ENCODE data around the gene DDX17. TPM values are rescaled to one million over a fixed set of nuclear protein-coding genes. Genes with fewer than 3 reads are reported as not detected.
A peak's percentile ranks its signal among the peaks of the same experiment; 100 is the strongest.

DDX17 gene
- total and polyA plus RNA-seq, 2 experiments from 2014 or later, result 88.0 to 603 TPM

- no peak for TF ChIP-seq EZH2 (IDR thresholded peaks at IDR 0.05; ENCODE audit: low read depth, unreplicated experiment)
- TF ChIP-seq CTCF (conservative IDR thresholded peaks at IDR 0.05; ENCODE audit: low read depth in 2 of 2), result no peak
- TF ChIP-seq JUNB (IDR thresholded peaks at IDR 0.05; ENCODE audit: unreplicated experiment), result no peak
- no peak for TF ChIP-seq NANOG (IDR thresholded peaks at IDR 0.05; ENCODE audit: borderline replicate concordance)
- no peak for TF ChIP-seq EZH2phosphoT487 (IDR thresholded peaks at IDR 0.05; ENCODE audit: unreplicated experiment)
- TF ChIP-seq ETS1 (IDR thresholded peaks at IDR 0.05), result no peak
- TF ChIP-seq POLR2AphosphoS5 (IDR thresholded peaks at IDR 0.05; ENCODE audit: low read depth), result no peak
- no peak for TF ChIP-seq STAT1 (IDR thresholded peaks at IDR 0.05; ENCODE audit: unreplicated experiment)
- TF ChIP-seq REST (IDR thresholded peaks at IDR 0.05; ENCODE audit: unreplicated experiment), result no peak
- no peak for TF ChIP-seq ZNF462 (CRISPR knock-in tag; IDR thresholded peaks at IDR 0.05)
- no peak for TF ChIP-seq ZNF114 (CRISPR knock-in tag; IDR thresholded peaks at IDR 0.05)
- no peak for TF ChIP-seq CREB1 (CRISPR knock-in tag; IDR thresholded peaks at IDR 0.05; ENCODE audit: low read depth)
- no peak for TF ChIP-seq ZNF331 (CRISPR knock-in tag; IDR thresholded peaks at IDR 0.05; ENCODE audit: low read depth)
- Histone ChIP-seq H3K4me1 (ENCODE audit: insufficient read depth) (peaks cover 8% of the 10 kb centered on the region; the same call in 1 of the 2 replicates), H4K20me1 (replicated peaks; ENCODE audit: insufficient read depth) (no peaks in the 10 kb centered on the region; the same call in 1 of the 2 replicates), H3K4me3 (peak overlapping the region; percentile 74), H3F3A (replicated peaks; ENCODE audit: low read depth) (peaks cover 17% of the 10 kb centered on the region; the same call in 1 of the 2 replicates), H3K4me2 (peak overlapping the region; percentile 81), H3K27ac (ENCODE audit: low read depth) (no peak overlapping the region), H3K9me2 (ENCODE audit: insufficient read depth) (no peaks in the 10 kb centered on the region), H3K36me3 (ENCODE audit: insufficient read depth) (no peaks in the 10 kb centered on the region), H3K27me3 (ENCODE audit: insufficient read depth) (peaks cover 82% of the 10 kb centered on the region), H2AFZ (peak overlapping the region; percentile 84; the same call in 1 of the 2 replicates), H3K79me2 (replicated peaks; ENCODE audit: insufficient read depth) (no peaks in the 10 kb centered on the region)
- Mint-ChIP-seq H3K4me1 (peaks cover 21% of the 10 kb centered on the region), H3K36me3 (ENCODE audit: low read depth) (no peaks in the 10 kb centered on the region; the same call in 2 of the 3 replicates), H3K27me3 (ENCODE audit: insufficient read depth, low read depth, poor library complexity) (peaks cover 53% of the 10 kb centered on the region), H3K27ac (no peak overlapping the region), H3K9me3 (peaks cover 4% of the 10 kb centered on the region; the same call in 1 of the 3 replicates), H3K4me3 (peak overlapping the region; percentile 60)
- ATAC-seq, result peak; percentile 4; the same call in 2 of the 3 replicates
- no peak for DNase-seq (ENCODE audit: low spot score)
These were observed 49.8 kb downstream of the DDX17 start for GRCh38 chr22:38456272-38456835.

All from GM23338 (cell line).